ENCODE data around the gene SLC8A1.

The SLC8A1 gene

GRCh38 chr2:40287773-40288172, 164.1 kb downstream of the SLC8A1 start:
- H3K4me2 ChIP-seq (ENCODE audit: low read depth, low read length, poor library complexity, severe bottlenecking): no peak overlapping the region
- H3K27me3 ChIP-seq (ENCODE audit: insufficient read depth, low read length, poor library complexity, severe bottlenecking): no peaks in the 10 kb centered on the region
- TF ChIP-seq EZH2phosphoT487 (IDR thresholded peaks at IDR 0.05; ENCODE audit: borderline replicate concordance): no peak
- no peak for TF ChIP-seq CTCF (conservative IDR thresholded peaks at IDR 0.05; ENCODE audit: low read length)
- H3K9ac ChIP-seq (ENCODE audit: low read depth, low read length, poor library complexity, severe bottlenecking): no peak overlapping the region
- no peaks in the 10 kb centered on the region for H3K79me2 ChIP-seq (ENCODE audit: insufficient read depth, low read length)
- no peaks in the 10 kb centered on the region for H3K9me3 ChIP-seq (ENCODE audit: insufficient read depth, low read depth, low read length)
- H2AFZ ChIP-seq (ENCODE audit: low read length): no peak overlapping the region
- no peaks in the 10 kb centered on the region for H3K36me3 ChIP-seq (ENCODE audit: insufficient read depth, low read length)
- H4K20me1 ChIP-seq (ENCODE audit: insufficient read depth, low read length, poor library complexity, severe bottlenecking): no peaks in the 10 kb centered on the region
- no peak overlapping the region for H3K4me3 ChIP-seq (ENCODE audit: low read length, poor library complexity, severe bottlenecking)
- H3K4me1 ChIP-seq (ENCODE audit: insufficient read depth, low read length, poor library complexity, severe bottlenecking): no peaks in the 10 kb centered on the region
- H3F3A ChIP-seq (ENCODE audit: low read depth): no peaks in the 10 kb centered on the region
- H3K9me2 ChIP-seq (replicated peaks; ENCODE audit: low read depth, low read length): no peaks in the 10 kb centered on the region

- Histone ChIP-seq H3K4me1 (ENCODE audit: insufficient read depth, low read length, poor library complexity, severe bottlenecking) (no peaks in the 10 kb centered on the region), H3K4me3 (ENCODE audit: low read length, poor library complexity, severe bottlenecking) (no peak overlapping the region), H4K20me1 (ENCODE audit: insufficient read depth, low read length, poor library complexity, severe bottlenecking) (no peaks in the 10 kb centered on the region)
Observed at GRCh38 chr2:40287195-40287594, 164.7 kb downstream of the SLC8A1 start.

GRCh38 chr2:40286721-40287120, 165.2 kb downstream of the SLC8A1 start:
- no peak overlapping the region for H3K4me2 ChIP-seq (ENCODE audit: low read depth, low read length, poor library complexity, severe bottlenecking)
- no peak overlapping the region for H3K4me3 ChIP-seq (ENCODE audit: low read length, poor library complexity, severe bottlenecking)
- no peaks in the 10 kb centered on the region for H3K36me3 ChIP-seq (ENCODE audit: insufficient read depth, low read length)
- TF ChIP-seq EZH2phosphoT487 (IDR thresholded peaks at IDR 0.05; ENCODE audit: borderline replicate concordance) (no peak), CTCF (conservative IDR thresholded peaks at IDR 0.05; ENCODE audit: low read length) (no peak)
- no peaks in the 10 kb centered on the region for H3K4me1 ChIP-seq (ENCODE audit: insufficient read depth, low read length, poor library complexity, severe bottlenecking)
- no peaks in the 10 kb centered on the region for H3F3A ChIP-seq (ENCODE audit: low read depth)
- H3K9ac ChIP-seq (ENCODE audit: low read depth, low read length, poor library complexity, severe bottlenecking): no peak overlapping the region
- H2AFZ ChIP-seq (ENCODE audit: low read length): no peak overlapping the region
- no peaks in the 10 kb centered on the region for H3K9me3 ChIP-seq (ENCODE audit: insufficient read depth, low read depth, low read length)
- no peaks in the 10 kb centered on the region for H4K20me1 ChIP-seq (ENCODE audit: insufficient read depth, low read length, poor library complexity, severe bottlenecking)
- no peaks in the 10 kb centered on the region for H3K9me2 ChIP-seq (replicated peaks; ENCODE audit: low read depth, low read length)
- no peaks in the 10 kb centered on the region for H3K79me2 ChIP-seq (ENCODE audit: insufficient read depth, low read length)
- H3K27me3 ChIP-seq (ENCODE audit: insufficient read depth, low read length, poor library complexity, severe bottlenecking): no peaks in the 10 kb centered on the region

More at GRCh38 chr2:40287195-40287594, 164.7 kb downstream of the SLC8A1 start:
- Histone ChIP-seq H2AFZ (ENCODE audit: low read length) (no peak overlapping the region), H3K36me3 (ENCODE audit: insufficient read depth, low read length) (no peaks in the 10 kb centered on the region), H3K4me2 (ENCODE audit: low read depth, low read length, poor library complexity, severe bottlenecking) (no peak overlapping the region), H3K9me3 (ENCODE audit: insufficient read depth, low read depth, low read length) (no peaks in the 10 kb centered on the region), H3F3A (ENCODE audit: low read depth) (no peaks in the 10 kb centered on the region), H3K9me2 (replicated peaks; ENCODE audit: low read depth, low read length) (no peaks in the 10 kb centered on the region), H3K79me2 (ENCODE audit: insufficient read depth, low read length) (no peaks in the 10 kb centered on the region), H3K9ac (ENCODE audit: low read depth, low read length, poor library complexity, severe bottlenecking) (no peak overlapping the region), H3K27me3 (ENCODE audit: insufficient read depth, low read length, poor library complexity, severe bottlenecking) (no peaks in the 10 kb centered on the region)
- TF ChIP-seq EZH2phosphoT487 (IDR thresholded peaks at IDR 0.05; ENCODE audit: borderline replicate concordance) (no peak), CTCF (conservative IDR thresholded peaks at IDR 0.05; ENCODE audit: low read length) (no peak)
